Caco-2 (cell line): ENCODE results near the gene TSN. TPM values are rescaled to one million over a fixed set of nuclear protein-coding genes. Genes with fewer than 3 reads are reported as not detected.

Experiments used
- BruUV-seq: library from RNA; stranded (reverse); fragments of 400-500 nt; replicated peaks from 2 replicates; lab custom pipeline; 2021; lab: Mats Ljungman, UMichigan
- CTCF ChIA-PET: fragments of 300-600 bp; sonication (Branson Sonifier 250); formaldehyde crosslinking; loops from one replicate; lab custom pipeline; 2022; ENCODE audit warnings: antibody characterized with exemption; lab: Charles Lee
- POLR2A ChIA-PET: fragments of 300-600 bp; sonication (Branson Sonifier 250); formaldehyde crosslinking; loops from one replicate; lab custom pipeline; 2022; ENCODE audit warnings: antibody characterized with exemption; lab: Charles Lee
- DNase-seq, 2 experiments: peaks; one replicate each; pipeline versions ENCODE4 v3.0.0 to v3.0.0-alpha.2; 2020 to 2022
- H3K27me3 ChIP-seq: replicated peaks from 2 replicates; pipeline ENCODE4 v1.6.0; 2011; ENCODE audit warnings: low read length; ENCODE audit not compliant: control insufficient read depth, insufficient read depth
- H3K36me3 ChIP-seq: 2 replicates; pipeline ENCODE4 v1.5.1; 2011; ENCODE audit warnings: low read length; ENCODE audit not compliant: control insufficient read depth, insufficient read depth
- H3K4me1 ChIP-seq: fragments of 250-450 bp; sonication (Bioruptor Pico); 2 replicates; pipeline ENCODE4 v1.5.1; 2020; ENCODE audit warnings: mild to moderate bottlenecking
- H3K4me3 ChIP-seq: 2 replicates; pipeline ENCODE4 v1.5.1; 2011; ENCODE audit warnings: low read depth, mild to moderate bottlenecking, control low read depth, low read length
- H3K9me3 ChIP-seq: fragments of 250-450 bp; sonication (Bioruptor Pico); 2 replicates; pipeline ENCODE4 v1.5.1; 2020; ENCODE audit warnings: mild to moderate bottlenecking, moderate library complexity
- H3K27ac Mint-ChIP-seq: one replicate; pipeline ENCODE4 v1.8.0; 2022; ENCODE audit warnings: mixed read lengths; ENCODE audit not compliant: unreplicated experiment
- H3K27me3 Mint-ChIP-seq: one replicate; pipeline ENCODE4 v1.8.0; 2022; ENCODE audit warnings: mixed read lengths; ENCODE audit not compliant: insufficient read depth, unreplicated experiment
- H3K36me3 Mint-ChIP-seq: one replicate; pipeline ENCODE4 v1.8.0; 2022; ENCODE audit warnings: mild to moderate bottlenecking, mixed read lengths; ENCODE audit not compliant: insufficient read depth, unreplicated experiment
- H3K4me1 Mint-ChIP-seq: one replicate; pipeline ENCODE4 v1.8.0; 2022; ENCODE audit warnings: low read depth, mixed read lengths; ENCODE audit not compliant: unreplicated experiment
- H3K4me3 Mint-ChIP-seq: one replicate; pipeline ENCODE4 v1.8.0; 2022; ENCODE audit warnings: mild to moderate bottlenecking, moderate library complexity, mixed read lengths; ENCODE audit not compliant: unreplicated experiment
- H3K9me3 Mint-ChIP-seq: one replicate; pipeline ENCODE4 v1.8.0; 2022; ENCODE audit warnings: mixed read lengths; ENCODE audit not compliant: unreplicated experiment
- CTCF ChIP-seq, 2 experiments: fragments of 200-600 bp in 1 of 2; IDR thresholded peaks; 1 replicate in 1 of 2; 2 replicates in 1 of 2; pipeline versions ENCODE4 v1.5.1 to v1.8.0; 2011 to 2022; ENCODE audit warnings: antibody characterized with exemption in 1 of 2, control low read depth in 1 of 2, inconsistent platforms in 1 of 2, low read depth in 1 of 2, low read length in 1 of 2, mild to moderate bottlenecking in 1 of 2, moderate library complexity in 1 of 2; ENCODE audit not compliant: insufficient read depth in 1 of 2, severe bottlenecking in 1 of 2, unreplicated experiment in 1 of 2
- intact Hi-C: fragments of 100-400 bp; cut with micrococcal nuclease; formaldehyde crosslinking; loops from one replicate; pipeline ENCODE4 v1.10.0; 2022; ENCODE audit not compliant: unreplicated experiment
- total RNA-seq: library from RNA; stranded (reverse); gene quantifications from 2 replicates; pipeline ENCODE4 v1.2.3, GENCODE V29; 2022

The TSN gene
- total RNA-seq, 1 experiment from 2014 or later, result 125 TPM

GRCh38 chr2:121741450-121741849 is 14.0 kb upstream of the TSN start:
- POLR2A ChIA-PET, result no interaction called here

DNA sequence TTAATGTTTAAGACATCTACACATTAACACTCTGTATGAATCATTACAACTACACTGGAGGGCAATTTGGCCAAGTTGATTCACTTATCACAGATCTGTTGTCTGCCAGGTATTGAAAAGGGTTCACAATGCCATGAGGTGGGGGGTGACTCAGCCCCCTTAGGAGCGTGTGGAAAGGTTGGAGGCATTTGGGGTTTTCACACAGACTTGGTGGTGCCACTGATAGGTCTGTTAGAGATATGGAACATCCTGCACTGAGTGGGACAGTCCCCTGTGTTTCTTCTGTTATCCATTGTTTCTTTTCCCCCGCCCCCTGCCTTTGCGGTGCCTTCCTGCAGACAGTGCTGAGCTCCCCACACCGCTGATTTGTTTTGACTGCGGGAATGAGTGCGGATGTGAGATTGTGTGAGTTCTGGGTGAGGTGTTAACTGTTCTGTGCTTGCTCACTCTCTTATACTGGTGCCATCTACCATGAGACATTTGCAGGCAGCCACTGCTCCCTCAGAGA is 9.3 kb upstream of the TSN start:
- H3K4me3 ChIP-seq, result no peak overlapping the region
- intact Hi-C loops, result no loop called here
- DNase-seq, result no peak

More at GRCh38 chr2:121741450-121741849, 14.0 kb upstream of the TSN start:
- Mint-ChIP-seq H3K36me3 (peaks cover 8% of the 10 kb centered on the region), H3K27me3 (no peaks in the 10 kb centered on the region), H3K4me3 (no peak overlapping the region), H3K9me3 (no peaks in the 10 kb centered on the region), H3K27ac (no peak overlapping the region), H3K4me1 (peaks cover 7% of the 10 kb centered on the region)
- BruUV-seq, result no TSS peak
- no peak for DNase-seq
- Histone ChIP-seq H3K36me3 (no peaks in the 10 kb centered on the region), H3K27me3 (no peaks in the 10 kb centered on the region), H3K4me3 (no peak overlapping the region), H3K9me3 (no peaks in the 10 kb centered on the region), H3K4me1 (peaks cover 5% of the 10 kb centered on the region)
- CTCF ChIA-PET, result no interaction called here
- no peak for TF ChIP-seq CTCF (IDR thresholded peaks at IDR 0.05; ENCODE audit: insufficient read depth in 1 of 2, low read depth in 1 of 2, low read length in 1 of 2, severe bottlenecking in 1 of 2, unreplicated experiment in 1 of 2)
- intact Hi-C loops, result no loop called here

GRCh38 chr2:121748202-121748601 is 7.2 kb upstream of the TSN start:
- no peak overlapping the region for H3K4me3 Mint-ChIP-seq
- no peaks in the 10 kb centered on the region for H3K27me3 Mint-ChIP-seq
- Histone ChIP-seq H3K9me3 (no peaks in the 10 kb centered on the region), H3K36me3 (no peaks in the 10 kb centered on the region), H3K4me1 (no peaks in the 10 kb centered on the region), H3K4me3 (no peak overlapping the region), H3K27me3 (no peaks in the 10 kb centered on the region)
- H3K4me1 Mint-ChIP-seq, result no peaks in the 10 kb centered on the region
- no peaks in the 10 kb centered on the region for H3K36me3 Mint-ChIP-seq
- ChIA-PET POLR2A (no interaction called here), CTCF (interaction anchor here (1.0 kb wide), 1 partner anchor 153 kb away, joined by 3 read pairs; no protein-coding TSS in a partner anchor)
- intact Hi-C loops, result loop anchor here (1.0 kb wide), 1 partner anchor 346 kb away; no protein-coding TSS in a partner anchor
- BruUV-seq, result no TSS peak
- H3K27ac Mint-ChIP-seq, result no peak overlapping the region
- no peak for DNase-seq
- H3K9me3 Mint-ChIP-seq, result no peaks in the 10 kb centered on the region
- no peak for TF ChIP-seq CTCF (IDR thresholded peaks at IDR 0.05; ENCODE audit: insufficient read depth in 1 of 2, low read depth in 1 of 2, low read length in 1 of 2, severe bottlenecking in 1 of 2, unreplicated experiment in 1 of 2)

More for the DNA sequence above, 9.3 kb upstream of the TSN start:
- H3K27me3 Mint-ChIP-seq, result no peaks in the 10 kb centered on the region
- no peaks in the 10 kb centered on the region for H3K9me3 ChIP-seq
- no peaks in the 10 kb centered on the region for H3K36me3 Mint-ChIP-seq
- no peaks in the 10 kb centered on the region for H3K9me3 Mint-ChIP-seq
- POLR2A ChIA-PET, result no interaction called here
- no peak overlapping the region for H3K27ac Mint-ChIP-seq
- TF ChIP-seq CTCF (IDR thresholded peaks at IDR 0.05; ENCODE audit: insufficient read depth in 1 of 2, low read depth in 1 of 2, low read length in 1 of 2, severe bottlenecking in 1 of 2, unreplicated experiment in 1 of 2), result no peak
- no peaks in the 10 kb centered on the region for H3K27me3 ChIP-seq
- CTCF ChIA-PET, result no interaction called here
- H3K36me3 ChIP-seq, result no peaks in the 10 kb centered on the region
- no peaks in the 10 kb centered on the region for H3K4me1 Mint-ChIP-seq
- H3K4me3 Mint-ChIP-seq, result no peak overlapping the region
- no peaks in the 10 kb centered on the region for H3K4me1 ChIP-seq
- no TSS peak for BruUV-seq
